Pericardium fibroblast (primary cell): ENCODE measurements around the gene ASB15. TPM values are rescaled to one million over a fixed set of nuclear protein-coding genes. Genes with fewer than 3 reads are reported as not detected.

ENCODE experiments used
- total RNA-seq: library from RNA; depleted of rRNA; stranded (reverse); fragments of >200 nt; gene quantifications from 2 replicates; pipeline ENCODE4 v1.2.3, GENCODE V29; 2015

Gene ASB15
- not detected in 2 replicates for total RNA-seq

DNA sequence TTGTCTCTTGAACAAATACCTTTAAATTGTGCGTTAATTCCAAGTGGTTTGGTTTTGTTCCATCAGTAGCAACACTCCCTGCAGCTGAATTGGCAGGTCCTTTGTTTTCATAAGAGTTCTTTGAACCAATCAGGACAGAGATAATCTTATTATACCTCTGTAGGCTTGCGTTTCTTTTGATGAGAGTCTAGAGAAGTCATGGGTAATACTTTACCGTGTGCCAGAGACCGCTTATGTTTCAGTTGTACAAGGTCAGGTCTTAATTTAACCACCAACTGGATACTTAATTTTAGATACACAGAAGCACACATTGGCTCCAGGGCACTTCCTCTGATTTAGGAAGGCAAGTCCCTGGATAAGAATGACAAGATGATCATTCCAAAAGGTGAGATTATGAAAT, at the start of gene ASB15:
Gene ASB15, plus strand, starts transcription at position 292 of the 400 bp plus-strand sequence. CDS start 12,682 bp downstream, outside the sequence.

DNA sequence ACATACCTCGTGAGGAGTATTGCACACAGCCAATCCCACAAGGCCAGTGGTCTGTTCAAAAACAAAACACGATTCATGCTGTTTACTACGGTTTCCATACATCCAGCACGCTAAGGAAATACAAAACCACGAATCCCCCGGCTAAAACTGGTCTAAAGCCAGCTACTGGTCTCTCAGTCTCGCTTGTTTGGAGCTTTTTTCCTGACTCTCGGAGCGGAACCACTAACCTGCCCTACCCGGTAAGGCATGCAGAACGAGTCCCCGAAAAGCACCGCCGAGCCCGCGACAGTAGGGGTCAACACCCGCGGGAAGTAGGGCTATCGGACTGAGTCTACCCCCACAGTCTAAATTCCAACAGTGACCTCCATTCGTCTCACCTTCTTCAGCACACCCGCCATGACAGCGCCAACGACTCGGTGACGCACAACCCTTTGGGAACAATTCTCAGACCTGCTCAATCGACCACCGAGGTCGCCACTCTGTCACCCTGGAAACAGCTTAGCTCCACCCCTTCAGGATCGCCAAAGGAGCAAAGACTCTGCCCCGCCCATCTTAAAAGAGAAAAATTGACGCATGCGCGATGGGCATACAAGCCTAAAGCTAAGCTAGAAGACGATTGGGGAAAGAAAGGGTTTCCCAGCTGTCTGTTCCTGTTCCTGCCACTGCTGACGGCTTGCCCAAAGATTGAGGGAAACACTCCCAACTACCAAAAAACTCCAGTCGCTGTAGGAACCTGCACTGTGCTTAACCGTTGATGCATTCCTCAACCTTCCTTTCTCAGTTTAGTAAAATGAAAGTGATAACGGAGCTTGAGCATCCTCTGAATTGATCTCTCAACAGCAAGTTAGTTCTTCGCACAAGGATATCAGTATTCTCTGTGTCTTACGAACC, 44.0 kb upstream of the ASB15 start, which contains the start of gene NDUFA5:
Gene NDUFA5, minus strand, starts transcription at position 421 of the 891 bp plus-strand sequence. Its CDS starts 23 bp downstream, at position 398.

DNA sequence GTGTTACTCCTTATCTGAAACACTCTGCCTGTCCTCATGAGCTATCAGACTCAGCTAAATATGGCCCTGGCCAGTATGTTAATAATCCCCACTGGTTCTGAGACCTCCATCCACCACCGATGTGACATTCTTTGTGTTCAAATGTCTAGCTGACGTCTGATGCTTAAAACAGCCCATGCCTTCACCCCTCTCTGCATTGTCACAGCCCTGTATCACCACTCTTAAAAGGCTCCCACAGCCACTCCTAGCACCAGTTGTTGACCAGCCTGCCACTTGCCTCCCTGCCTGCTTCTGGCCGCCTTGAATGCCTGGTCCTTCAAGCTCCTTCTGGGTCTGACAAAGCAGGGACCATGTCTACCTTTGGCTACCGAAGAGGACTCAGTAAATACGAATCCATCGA, 54.0 kb downstream of the ASB15 start, which contains the start of gene LMOD2:
Gene LMOD2, plus strand, starts transcription at position 253 of the 400 bp plus-strand sequence. Its CDS starts 98 bp downstream, at position 351.

Other genes starting within 250 kb of the ASB15 start
- under 0.01 and 0.94 TPM in 2 replicates for gene IQUB, start 67.2 kb upstream of the ASB15 start, total RNA-seq
- 25.8 and 30.2 TPM in 2 replicates for gene NDUFA5, start 44.0 kb upstream of the ASB15 start, total RNA-seq
- gene LMOD2, start 54.0 kb downstream of the ASB15 start, total RNA-seq, result under 0.01 TPM in 1 of 2 replicates, not detected in the other
- 12.9 and 17.6 TPM in 2 replicates for gene WASL, start 147.2 kb downstream of the ASB15 start, total RNA-seq
- gene HYAL4, start 243.3 kb downstream of the ASB15 start, total RNA-seq, result not detected in 2 replicates